SK-N-MC (cell line): ENCODE measurements around the gene CYP51A1.

ENCODE experiments used
- EZH2 ChIP-seq: fragments of 200-600 bp; sonication (generic); IDR thresholded peaks from one replicate; pipeline ENCODE4 v1.6.1; 2017; ENCODE audit warnings: antibody characterized with exemption
- FOXP2 ChIP-seq: optimal IDR thresholded peaks from 2 replicates; pipeline ENCODE3; 2011; ENCODE audit warnings: mild to moderate bottlenecking, moderate library complexity; ENCODE audit not compliant: insufficient read depth; ENCODE audit errors: extremely low read length, control extremely low read depth
- POLR2AphosphoS5 ChIP-seq: IDR thresholded peaks from 2 replicates; pipeline ENCODE4 v1.6.1; 2012; ENCODE audit warnings: mild to moderate bottlenecking, low read depth, low read length, borderline replicate concordance

GRCh38 chr7:92092210-92092609, 42.1 kb downstream of the CYP51A1 start:
- no peak for TF ChIP-seq EZH2
- no peak for TF ChIP-seq POLR2AphosphoS5
- no peak for TF ChIP-seq FOXP2
